ENCODE data around the gene KITLG.
"Not testable (repeated sequence)": the region's sequence is repeated elsewhere in the genome, so short reads cannot be mapped to it uniquely, and the experiment has no call there.

Gene KITLG

DNA sequence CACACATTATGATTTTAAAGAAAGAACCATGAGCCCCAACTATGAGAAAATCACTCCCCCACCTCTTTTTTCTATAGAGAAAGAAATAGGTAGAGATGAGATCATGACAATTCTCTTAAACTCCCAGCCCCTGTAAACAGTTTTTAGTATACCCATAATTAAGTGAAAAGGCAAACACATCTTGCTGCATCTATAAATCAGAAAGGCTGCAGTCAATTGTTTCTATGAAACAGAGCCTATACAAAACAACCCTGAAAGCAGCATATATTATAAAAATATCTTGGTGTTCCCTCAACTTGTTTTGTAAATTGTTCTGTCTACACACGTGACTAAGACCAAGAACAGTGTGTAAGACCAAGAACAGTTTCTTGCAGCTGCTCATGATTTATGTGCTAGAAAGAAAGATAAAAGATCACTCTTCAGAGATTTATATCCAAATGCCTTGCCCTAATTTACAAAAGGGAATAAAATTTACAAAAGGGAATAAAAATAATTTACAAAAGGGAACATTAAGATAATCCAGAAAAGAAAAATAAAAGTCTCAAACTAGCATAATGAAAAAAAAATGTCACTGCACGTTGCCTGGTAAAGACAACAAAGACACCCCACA lies 4.8 kb downstream of the KITLG start:
- peak; percentile 28 for DNase-seq

DNA sequence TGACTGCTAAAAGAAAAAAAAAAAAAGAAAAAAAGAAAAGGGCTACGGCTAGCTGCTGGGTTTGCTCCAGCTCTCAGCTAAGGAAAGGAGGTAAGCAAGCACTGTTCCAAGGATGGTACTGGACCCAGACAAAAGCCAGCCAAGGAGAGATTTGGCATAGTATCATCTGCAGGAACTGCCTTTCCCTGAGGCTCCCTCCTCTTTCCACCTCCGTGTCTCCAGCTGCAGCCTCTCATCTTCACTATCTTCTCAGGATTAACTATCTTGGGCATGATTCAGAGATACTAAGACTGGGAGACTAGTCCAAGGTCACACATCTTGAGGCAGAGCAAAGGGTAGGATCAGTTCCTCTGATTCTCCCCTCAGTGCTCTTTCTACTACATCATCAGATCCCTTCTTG lies 6.0 kb downstream of the KITLG start:
- no peak for DNase-seq

DNA sequence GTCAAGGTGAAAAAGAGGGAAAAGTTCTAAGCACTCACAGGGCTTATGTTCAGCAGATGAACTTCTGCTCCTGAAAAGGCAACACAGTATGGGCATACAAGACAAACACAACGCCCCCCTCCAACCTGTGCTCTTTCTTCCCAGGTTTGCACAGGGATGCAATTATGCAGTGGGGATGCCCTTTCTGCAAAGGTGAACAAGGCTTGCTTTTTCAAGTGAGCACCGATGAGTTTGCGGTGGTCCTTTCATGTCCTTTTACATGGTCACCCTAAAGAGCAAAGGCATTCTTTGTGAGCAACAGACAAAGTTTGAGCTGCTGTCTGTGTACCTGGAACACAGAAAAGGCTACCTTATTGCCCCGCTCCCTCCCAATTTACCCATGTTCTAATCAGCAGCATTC lies 6.7 kb downstream of the KITLG start:
- DNase-seq, result no peak

DNA sequence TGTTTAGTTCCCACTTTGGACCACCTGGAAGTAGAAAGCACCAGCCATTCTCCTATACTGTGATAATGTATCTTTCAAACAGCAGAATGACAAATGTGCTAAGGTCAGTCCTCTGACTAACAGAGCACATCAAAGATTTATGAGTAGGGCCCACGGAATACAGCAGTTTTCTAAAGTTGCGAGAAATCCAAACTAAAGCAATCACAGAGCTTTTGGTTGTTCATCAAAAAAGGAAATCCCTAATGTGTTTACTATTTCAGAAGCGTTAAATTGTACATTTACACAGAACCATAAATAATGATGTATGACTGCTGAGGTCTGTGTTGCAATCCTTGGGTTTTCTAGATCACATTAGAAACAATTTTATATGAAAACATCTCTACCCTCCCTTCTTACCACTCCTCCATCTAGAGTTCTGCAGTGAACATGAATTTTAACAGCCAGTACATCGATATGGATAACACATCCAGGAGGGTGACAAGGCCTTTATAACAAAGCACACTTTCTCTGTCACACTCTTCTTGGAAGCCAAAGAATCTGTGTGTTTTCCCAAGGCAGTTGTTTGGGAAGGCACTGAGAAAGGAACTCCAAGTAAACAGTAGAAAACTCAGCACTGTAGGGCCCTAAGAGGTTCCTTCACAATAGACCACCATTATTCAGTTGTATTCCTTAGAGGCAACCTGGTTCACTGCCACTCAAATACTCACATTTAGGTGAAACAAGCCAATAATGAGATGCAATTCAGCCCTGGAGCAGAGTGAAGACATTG lies 7.3 kb downstream of the KITLG start:
- no peak for DNase-seq

DNA sequence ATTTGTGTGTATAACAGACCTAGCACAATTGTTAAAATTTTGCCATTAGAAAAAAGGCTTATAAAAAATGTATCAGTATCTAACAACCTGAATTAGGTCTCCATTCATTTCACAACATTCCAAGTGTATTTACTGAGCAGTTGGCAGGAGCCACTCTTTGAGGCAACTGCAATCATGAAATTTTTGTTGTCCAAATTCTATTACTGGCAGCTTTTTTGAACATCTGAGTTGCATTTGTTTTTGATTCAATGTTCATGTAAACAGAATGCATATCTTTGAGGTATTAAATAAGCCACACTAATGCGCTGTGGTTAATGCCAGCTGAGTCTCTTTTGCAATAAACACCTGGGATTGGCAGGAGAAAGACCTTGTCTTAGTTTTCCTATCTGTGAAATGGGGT lies 8.7 kb downstream of the KITLG start:
- no peak for DNase-seq

DNA sequence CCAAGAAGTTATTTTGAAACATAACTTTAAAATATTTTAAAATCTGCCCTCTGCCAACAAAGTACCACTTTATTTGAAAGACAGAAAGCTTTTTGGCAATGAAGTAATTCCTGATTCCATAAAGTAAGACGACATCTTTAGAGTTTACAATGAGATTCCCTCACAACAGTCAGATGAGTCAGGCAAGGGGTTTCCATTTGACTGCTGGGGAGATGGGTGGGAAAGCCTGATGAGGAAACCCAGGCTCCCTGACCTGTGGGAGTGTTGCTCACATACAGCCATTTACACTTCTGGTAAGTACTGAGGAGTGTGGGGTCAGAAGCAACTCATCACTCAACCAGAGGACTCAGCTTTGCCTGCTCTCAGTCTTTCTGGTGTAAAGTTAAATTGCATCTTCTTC lies 10.2 kb downstream of the KITLG start:
- no peak for DNase-seq

DNA sequence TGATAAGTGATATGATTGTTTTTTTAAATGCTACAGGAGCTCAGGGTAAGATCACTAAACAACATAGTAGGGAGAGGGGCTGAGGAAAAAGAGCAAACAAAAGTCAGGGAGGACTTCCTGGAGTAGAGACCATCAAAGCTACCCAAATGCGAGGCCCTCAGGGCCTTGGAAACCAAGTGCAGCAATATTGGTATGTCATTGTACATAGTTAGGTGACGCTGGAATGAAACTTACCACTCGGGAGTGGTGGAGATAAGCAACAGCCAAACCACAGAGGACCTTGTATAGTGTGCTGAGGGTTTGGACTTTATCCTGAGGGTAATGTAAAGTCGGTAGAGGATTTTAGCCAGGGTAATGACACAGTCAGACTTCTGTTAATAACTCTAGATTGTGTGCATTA lies 13.8 kb downstream of the KITLG start:
- DNase-seq, result no peak

DNA sequence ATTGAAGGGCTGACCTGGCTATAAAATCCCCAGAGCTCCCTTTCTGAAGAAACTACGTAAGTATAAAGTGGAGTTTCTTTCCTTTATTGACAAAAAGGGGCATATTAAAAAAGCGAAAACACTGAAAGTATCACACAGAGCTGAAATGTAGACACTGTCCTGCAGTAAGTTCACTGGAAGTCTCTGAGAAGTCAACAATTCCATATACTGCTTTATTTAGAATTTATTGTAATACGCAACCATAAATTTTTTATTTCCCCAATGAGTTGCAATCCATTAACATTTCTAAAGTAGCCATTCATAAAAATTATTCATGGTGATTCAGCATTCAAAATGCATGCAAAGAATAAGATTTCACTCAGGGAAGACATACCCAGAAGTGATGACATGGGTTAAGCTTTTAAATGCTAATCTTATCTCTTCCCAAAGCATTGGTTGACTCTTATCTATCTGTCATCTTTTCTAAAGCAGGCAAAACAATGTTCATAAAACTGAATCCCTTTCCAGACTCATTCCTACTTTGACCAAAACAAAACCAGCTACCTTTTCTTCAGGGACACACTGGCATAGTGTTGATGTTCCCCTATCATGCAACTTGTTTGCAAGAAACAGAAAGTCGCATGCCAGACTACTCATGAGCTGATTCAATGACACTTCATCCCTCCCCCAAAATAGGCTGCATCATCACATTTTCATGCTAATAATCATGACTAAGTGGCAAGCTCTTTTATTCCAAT lies 17.3 kb downstream of the KITLG start:
- DNase-seq, result no peak

DNA sequence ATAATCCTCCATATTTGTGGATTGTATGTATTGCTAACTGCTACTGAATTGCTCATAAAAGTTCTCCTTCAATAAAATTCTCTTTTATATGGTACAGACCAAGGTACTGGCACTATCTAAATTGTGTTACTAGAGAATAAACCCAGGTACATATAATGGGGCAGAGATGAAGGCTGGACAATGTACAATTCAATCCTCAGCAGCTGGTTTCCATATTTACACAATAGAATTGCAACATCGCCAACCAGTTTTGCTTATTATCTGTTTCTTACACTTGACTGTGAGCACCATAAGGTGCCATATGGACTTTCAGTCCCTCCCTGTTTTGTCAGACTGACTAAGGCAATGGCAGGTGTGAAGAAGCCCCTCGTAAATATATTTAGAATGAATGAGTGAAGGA lies 18.1 kb downstream of the KITLG start:
- DNase-seq, result no peak

DNA sequence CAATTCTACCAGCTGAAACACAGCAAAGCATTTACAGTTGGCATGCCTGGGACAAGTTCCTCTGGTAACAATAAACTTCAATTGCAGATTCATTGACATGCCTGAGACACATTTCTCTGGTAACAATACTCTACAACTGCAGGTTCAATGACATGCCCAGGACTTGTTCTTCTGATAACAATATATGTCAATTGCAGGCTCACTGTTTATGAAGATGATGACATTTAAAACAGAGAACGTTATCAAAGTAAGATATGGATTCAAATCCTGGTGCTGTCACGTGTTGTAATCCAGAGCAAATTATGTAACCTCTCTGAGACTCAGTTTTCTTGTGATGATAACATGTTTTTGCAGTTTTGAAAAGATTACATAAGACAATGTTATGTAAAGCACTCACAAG lies 20.5 kb downstream of the KITLG start:
- no peak for DNase-seq

DNA sequence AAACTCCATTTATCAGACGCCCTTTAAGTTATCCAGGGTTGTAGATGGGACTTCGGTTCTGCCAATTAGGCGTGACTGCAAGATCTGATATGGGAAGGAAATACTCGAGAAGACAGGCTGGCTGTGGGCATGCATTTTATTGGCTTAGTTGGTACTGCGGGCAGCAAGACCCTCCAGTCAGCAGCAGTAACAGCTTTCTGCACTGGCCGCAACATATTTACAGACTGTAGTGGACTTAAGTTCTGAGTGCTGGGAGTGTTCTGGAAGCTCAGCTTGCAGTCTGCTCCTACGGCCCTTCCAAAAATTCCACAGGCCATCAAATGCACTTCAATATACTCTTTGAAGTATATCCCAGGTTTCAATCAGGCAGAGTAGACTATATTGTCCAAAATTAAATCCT lies 21.1 kb downstream of the KITLG start:
- DNase-seq, result no peak

DNA sequence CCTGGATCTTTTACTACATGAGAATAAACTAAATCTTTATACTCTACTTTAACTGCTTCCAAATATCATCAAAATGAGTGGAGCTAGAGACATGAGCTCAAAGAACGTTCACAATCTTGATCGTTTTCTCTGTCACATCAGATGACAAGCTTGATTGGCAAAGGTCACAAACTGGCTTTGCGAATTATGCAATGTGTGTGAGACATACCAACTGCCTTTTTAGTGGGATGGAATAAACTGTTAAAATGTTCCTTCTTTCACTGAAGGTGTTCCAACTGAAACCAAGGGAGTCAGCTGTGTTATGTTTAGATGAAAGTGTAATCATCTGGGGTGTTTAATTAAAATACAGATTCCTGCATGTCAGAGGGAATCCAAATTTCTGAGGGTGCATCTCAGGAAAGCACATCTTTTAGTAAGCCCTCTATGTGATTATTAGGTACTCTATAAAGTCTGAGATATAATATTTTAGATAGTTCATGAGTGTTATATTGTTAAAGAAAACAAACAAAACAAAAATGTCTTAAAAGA lies 21.9 kb downstream of the KITLG start:
- no peak for DNase-seq

DNA sequence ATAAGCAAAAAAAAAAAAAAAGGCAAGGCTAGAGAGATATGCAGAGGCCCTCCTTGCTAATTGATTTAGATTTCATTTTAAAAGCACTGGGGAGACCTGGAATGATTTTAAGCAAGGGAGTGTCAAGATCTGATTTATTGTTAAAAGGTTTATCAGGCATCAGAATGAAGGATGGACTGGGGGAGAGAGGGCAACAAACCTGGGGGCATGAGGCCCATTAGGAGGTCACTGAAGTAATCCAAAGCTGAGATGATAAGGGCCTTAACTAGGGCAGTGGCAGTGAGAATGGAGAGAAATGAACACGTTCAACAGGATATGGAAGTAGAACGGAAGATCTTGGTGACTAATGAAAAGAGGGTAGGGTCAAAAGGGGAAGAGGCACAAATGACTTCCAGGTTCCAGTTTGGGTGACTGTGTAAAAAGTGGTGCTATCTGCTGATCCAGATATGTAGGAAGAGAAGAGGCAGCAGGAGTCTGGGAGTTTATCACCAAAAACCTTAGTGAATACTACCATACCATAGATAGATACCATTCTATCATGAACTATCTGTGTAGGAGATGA lies 24.0 kb downstream of the KITLG start:
- no peak for DNase-seq

DNA sequence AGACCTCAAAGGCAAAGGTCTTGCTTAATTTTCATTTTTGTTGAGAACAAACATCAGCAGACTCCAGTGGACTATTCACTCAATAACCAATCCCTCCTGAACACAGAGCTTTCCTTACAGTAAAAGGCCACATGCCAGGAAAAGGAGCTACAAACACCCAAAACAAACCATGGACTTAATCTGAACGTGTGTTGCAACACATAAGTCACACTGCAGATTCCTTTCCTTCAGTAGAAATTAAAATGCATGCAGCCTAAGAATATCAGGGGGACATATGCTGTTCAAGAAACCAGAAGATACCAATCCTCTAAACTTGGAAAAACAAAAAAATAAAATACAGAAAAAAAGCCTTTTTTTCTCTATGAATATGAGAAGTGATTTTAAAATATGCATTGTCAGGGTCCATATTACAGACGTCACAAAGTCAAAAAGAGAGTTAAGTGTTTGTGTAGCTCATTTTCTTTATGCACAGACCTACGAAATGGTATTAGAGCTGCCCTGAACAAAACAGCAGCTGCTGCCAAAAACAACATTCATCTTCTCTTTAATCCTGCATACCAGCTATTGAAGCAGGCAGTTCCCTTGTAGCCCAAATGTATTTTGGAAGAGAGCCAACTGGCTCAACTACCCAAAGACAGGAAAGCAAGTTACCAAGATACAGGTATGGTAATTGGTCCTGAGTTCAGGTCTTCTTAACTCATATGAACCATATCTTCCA lies 26.2 kb downstream of the KITLG start:
- no peak for DNase-seq

DNA sequence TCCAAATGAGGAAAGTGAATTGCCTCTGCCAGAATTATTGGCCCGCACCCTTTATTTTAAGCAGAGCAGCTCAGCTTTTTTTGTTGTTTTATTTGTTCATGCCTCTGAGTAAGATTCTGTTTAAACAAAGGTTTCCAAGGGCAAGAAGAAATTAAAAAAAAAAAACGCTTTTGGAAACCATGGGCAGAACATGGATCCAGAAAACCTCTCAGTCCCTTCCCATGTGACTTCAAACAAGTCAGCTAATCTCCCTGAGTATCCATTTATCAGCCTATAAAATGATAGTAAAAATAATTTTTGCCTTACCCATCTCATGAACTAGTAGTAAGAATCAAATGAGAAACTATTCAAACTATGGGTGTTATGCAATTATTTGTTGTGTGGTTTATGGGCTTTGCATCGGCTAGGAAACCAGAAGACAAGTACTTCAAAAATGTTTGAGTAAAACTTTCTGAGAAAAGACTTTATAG lies 27.6 kb downstream of the KITLG start:
- DNase-seq, result no peak

DNA sequence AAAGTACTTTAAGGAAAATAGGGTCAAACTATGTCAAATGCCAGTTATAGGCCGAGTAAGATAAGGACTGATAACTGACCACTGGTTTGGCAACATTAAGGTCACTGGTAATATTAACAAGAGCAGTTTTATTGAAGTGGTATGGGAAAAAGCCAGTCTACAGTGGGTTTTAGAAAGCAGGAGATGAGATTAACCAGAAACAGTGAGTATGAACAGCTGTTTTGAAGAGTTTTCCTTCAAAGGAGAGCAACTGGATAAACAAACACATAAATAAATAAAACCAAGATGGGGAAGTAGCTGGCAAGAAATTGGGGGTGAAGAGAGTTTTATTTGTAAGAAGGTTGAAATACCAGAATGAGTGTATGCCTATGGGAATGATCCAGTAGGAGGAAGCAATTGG lies 30.3 kb downstream of the KITLG start:
- no peak for DNase-seq

DNA sequence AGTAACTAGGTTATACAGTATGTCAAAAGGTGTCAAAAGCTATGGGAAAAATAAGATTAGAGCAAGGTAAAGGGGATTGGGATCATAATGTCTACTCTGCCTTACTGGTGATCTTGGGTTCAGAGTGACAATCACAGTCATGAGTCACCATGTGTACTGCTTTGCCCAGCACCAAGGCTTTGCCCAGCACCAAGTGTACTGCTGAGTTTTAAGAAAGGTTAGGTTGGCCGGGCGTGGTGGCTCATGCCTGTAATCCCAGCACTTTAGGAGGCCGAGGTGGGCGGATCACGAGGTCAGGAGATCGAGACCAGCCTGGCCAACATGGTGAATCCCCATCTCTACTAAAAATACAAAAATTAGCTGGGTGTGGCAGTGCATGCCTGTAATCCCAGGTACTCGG lies 32.3 kb downstream of the KITLG start:
- not testable (repeated sequence) for DNase-seq

DNA sequence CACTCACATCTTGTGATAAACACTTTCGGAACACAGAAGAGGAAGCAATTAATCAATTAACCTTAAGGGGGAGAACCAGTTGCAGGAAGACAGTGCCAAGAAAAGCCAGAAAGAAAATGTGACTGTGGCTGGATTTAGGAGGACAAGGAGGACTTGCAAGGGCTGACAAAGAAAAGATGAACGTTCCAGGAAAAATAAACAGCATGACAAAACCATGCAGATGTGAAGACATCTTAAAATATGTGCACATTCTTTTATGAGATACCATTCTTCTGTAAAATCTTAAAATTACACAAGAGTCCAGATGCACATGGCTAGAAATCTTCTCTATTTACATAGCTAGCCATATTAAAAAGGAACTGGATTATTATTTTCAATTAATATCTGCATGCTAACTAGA lies 33.4 kb downstream of the KITLG start:
- no peak for DNase-seq

DNA sequence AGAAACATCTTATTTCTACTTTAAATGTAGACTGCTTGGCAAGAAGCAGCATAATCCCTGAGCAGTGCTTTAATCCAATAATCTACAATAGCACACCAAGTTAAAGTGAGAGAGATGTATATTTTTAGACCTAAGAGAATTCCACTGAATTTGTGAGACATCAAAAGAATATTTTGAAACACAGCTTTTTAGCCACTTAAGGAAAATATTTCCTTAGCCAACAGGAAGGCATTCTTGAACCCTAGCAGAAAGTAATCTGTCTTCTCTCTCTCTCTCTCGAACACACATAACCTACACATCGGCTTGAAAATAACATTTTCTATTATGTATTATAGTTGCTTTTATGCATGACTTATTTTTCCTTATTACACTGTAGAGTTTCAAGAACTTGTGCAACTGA lies 34.0 kb downstream of the KITLG start:
- DNase-seq, result no peak

DNA sequence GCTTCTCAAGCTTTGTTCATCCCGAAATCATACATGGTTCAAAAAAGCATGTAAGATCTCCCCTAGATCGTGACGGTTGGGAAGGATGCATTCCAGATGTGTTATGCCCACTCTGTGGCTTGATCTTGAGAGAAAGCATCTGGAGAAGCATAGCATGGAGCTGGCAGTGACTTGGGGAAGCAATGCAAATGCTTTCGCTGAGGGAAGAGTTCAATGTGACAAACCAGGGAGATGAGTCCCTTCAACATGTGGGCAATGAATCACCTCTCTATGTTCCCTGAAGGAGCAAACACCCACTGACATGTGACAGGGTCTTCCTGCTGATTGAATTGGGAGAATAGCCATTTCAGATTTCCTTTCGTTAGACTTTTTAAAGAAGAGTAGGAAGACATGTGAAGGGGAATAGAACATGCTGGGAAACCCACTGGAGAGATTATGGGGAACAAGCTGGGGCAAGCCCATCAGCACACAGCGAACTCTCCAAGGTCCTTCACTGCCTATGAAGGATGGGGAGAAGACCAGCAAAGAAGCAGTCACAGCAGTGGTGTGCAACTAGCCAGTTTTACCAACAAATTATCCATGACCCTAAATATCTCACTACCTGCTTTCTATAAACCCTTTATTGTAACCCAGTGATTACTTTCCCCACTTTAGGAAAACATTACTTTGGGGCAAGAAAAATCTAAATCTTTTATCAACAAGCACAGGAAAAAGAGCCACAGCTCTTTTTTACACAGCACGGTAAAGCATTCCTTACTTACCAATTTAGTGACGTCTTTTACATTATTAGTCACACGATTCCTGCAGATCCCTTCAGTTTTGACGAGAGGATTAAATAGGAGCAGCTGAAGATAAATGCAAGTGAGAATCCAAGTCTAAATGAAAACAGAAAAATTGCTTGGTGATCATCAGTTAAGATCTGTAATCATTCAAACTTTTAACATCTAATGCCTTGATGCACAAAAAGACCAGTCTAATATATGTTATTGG lies 35.0 kb downstream of the KITLG start:
- no peak for DNase-seq

DNA sequence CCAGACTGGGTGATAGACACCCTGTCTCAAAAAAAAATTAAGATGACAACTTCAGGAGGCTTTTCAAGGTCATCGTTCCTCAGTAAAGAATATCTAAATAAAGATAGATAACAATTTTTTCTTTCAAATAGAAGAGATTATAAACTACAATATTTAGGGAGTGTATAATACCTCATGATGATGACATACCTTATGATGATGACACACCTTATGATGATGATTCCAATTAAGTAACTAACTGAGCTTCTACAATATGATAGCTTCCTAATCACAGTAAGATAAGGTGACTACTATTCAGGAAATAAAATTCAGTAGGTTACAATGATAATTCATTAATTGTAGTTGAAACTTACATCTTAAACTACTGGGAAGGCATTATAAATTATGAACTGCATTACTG lies 40.4 kb downstream of the KITLG start:
- no peak for DNase-seq

DNA sequence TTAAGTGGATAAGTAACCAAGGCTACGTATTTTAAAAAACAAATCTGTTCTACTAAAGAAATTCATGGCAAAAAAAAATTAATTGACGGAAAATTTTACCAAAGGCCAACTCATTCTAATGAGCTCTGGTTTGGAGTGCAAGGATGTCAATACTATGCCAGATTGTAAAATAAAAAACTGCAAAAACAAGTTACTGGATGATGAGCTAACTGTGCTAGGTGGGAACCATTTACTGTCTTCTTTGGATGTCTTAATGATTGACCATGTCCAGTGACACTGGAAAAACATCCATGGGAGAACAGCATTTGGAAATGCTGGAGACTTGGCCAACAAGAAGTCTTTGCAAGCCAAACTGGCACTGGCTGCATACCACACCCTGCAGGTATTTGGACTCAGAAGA lies 41.6 kb downstream of the KITLG start:
- DNase-seq, result no peak

Measured in NCI-H2227 treated with DMSO at 0.1 percent for 48 hours (cell line).